HG03342 (cell line): ENCODE results near the gene AATF.

Experiments
- ATAC-seq: cut with Tn5 transposase; IDR thresholded peaks from one replicate; pipeline ENCODE4 v1.9.1; 2021; ENCODE audit warnings: mild to moderate bottlenecking, moderate library complexity; ENCODE audit not compliant: unreplicated experiment

The AATF gene

DNA sequence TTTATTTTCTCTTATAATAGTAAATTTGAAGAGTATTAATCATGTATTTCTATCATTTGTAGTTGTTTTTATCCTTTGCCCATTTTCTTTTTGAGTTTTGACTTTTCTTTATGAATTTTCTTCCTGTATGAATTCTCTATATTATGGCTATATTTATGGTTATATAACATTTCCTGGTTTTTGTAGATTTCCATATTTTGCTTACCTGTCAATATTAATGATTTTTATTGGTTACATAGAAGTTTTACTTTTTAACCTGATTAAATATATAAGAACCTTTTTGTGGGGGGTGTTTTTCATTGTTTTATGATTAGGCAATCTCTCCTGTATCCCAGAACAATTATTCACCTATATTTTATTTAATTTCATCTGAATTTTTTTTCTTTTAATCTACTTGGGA lies 93.2 kb downstream of the AATF start:
- ATAC-seq = no peak

DNA sequence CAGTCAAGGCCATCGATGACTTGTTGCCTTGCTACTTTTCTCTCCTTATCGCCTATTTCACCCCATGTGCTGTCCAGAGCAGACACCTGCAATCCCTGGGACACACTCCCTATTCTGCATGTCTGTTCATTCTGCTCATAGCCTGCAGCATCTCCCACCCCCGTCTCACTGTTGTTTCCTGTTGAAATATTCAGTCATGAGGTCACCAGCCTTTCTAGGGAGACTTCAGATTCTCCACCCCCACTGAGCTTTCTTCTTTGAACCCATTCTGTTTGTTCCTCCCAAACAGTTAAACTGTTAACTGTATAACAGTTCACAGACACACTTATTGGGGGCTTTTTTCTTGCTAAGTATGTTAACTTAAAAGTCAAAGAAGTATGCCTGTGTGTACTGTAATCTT lies 94.4 kb downstream of the AATF start:
- no peak for ATAC-seq

DNA sequence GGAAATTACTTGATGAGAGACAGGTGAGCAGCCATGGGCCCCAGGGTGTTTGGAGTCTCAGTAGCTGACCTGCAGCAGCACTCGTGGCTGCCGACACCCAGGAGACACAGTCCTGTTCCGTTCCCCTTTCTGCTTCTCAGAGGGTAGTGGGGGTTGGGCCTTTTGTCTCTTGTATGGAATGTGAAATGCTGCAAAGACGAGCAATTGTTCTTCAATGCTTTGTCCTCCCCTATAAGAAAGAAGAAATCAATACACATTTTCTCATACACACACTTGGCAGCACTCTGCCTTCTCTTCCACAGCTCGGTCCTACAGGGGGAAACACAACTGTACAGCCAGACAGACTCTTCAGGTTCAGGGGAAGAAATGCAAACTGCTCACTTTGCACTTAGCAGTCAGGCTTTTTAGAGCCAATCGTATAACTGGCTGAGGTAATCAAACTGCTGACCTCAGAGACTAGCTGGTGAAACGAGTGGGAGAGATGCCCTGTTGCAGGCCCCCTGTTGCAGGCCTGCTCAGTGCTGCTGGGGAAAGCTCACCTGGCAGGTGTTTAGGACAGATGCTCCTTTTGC lies 96.7 kb downstream of the AATF start:
- ATAC-seq = no peak

DNA sequence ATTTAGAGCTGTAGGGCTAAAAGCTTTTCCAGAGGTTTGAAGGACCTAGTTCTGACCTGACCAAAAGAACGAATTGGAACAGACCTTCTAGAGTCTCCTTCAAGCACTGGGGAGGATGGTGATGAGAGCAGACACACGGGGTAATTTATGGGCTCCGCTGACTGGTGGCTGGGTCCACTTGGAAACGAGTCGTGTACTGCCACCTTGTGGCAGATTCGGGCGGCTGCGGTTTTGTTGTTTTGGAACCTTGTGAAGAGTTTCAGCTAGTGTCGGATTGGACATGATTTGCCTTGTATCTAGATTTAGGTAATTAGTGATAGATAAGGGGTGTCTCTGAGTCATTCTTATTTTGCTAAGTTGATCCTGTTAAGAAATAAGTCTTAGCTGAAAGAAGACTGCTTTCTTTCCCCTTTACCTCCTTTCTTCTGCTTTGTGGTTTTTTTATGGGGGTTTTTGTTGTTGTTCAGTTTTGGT lies 98.9 kb downstream of the AATF start:
- ATAC-seq = no peak

DNA sequence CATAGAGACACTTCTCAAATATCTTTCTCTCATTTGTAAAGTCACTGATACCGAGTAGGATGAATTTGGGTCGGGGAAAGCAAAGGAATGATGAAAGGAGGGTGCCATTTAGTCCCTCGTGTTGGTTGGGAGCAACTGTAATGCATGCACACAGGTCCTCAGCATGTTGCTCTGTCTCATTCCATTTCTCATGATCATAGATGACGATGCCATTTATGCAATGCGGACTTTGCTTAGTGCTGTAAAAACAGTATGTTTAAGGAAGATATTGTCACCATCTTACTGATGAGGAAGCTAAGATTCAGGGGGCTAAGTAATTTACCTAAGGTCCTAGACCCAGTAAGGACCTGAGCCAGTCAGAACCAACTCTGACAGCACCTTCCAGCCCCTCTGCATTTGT lies 100.1 kb downstream of the AATF start:
- ATAC-seq = no peak

DNA sequence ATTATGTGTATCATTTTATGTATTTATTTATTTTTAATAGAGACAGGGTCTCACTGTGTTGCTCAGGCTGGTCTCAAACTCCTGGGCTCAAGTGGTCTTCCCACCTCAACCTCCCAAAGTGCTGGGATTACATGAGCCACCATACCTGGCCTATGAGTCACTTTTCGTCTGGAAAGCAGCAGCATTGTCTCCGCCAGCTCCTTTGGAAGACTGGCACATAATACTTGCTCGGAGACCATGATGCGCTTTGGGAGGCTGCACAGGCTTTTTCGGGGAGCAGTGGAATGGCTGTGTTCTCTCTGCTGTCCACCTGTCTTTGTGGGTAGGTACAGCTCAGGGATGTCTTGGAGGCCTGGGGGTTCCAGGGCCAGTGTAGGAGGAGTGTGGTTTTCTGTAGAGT lies 102.2 kb downstream of the AATF start:
- ATAC-seq = no peak

DNA sequence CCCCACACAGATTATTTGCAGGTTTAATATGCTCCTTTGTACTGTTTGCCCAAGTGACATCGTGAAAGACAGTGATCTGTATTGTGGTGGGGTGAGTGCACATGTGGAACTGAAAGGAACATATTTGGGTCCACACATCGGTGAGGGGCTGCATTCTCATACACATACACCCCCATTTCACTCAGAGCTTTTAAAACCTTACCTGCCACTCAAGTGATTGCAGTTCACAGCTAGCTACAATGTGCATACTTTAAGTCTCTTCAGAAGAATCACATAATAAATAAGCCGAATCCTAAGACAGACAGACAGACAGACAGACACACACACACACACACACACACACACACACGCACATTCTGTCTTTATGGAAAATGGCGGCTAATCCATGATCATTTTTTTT lies 102.6 kb downstream of the AATF start:
- no peak for ATAC-seq

DNA sequence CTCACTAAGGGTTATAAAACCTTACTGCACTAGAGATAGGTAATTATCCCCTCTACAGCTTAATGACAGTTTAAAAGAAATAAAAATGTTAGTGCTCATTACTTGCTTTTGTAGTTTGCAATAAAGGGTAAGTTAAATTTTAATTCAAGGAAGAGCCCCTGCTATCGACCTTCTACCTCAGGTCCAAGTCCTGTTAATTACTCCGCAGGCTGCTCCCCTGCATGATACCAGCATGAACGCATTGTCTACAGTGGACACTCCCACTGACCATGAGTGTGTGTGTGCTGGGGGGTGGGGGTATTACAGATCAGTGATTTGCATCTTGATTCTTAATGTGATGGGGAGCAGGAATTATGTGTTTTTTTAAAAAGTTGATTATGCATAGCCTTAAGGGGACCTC lies 103.1 kb downstream of the AATF start:
- no peak for ATAC-seq

DNA sequence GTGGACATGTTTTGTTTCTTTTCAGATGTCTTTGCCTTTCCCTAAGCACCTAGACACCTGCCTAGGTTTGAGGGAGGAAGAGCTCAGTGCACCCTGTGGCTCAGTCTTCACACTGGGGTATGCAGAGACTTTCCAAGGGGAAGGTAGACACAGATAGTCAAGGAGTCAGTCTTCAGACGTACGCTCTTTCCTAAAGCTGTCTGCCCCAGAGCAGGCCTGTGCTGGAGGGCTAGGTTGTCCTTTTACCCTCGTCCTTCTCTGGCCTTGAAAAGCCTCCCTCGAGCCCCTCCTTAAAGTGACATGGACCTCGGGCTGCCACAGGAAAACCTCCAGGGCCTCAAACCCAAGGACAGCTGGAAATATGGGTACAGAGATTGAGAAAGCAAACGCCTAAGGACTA lies 103.7 kb downstream of the AATF start:
- no peak for ATAC-seq

DNA sequence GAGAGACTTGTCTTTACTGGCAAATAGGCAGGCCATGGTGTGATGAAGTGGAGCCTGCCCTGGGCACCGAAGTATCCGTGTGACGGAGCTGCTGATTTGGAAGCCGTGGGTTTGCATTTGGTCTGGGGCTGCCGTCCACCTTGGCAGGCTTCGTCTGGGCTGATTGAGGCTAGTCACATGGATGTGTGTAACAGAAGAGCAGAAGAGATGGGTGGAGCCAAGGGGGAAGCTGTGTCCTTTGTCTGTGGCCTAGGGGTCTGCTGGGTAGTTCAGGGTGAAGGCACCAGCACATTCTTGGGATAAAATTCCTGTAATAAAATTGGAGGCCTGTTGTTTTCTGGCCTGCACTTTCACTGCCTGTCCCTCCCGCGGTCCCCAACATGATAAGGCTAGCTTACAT lies 106.1 kb downstream of the AATF start:
- no peak for ATAC-seq

DNA sequence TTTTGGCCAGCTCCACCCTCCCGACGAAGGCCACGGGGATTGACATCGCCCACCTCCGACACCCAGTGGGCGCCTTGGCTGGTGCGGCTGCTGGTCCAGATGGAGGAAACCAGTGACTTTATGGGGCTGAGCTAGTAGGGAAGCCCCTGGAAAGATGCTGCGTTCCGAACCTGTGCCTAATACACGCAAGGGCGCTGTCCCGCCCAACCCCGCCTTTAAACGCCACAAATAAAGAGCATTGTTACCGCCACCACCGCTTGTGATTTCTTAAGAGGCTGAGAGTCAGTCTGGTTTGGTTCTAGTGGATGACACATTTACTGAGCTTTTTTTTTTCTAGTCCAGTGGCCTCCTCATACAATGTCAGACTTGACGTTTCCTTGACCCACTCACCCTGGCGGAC lies 107.9 kb downstream of the AATF start:
- ATAC-seq = no peak

DNA sequence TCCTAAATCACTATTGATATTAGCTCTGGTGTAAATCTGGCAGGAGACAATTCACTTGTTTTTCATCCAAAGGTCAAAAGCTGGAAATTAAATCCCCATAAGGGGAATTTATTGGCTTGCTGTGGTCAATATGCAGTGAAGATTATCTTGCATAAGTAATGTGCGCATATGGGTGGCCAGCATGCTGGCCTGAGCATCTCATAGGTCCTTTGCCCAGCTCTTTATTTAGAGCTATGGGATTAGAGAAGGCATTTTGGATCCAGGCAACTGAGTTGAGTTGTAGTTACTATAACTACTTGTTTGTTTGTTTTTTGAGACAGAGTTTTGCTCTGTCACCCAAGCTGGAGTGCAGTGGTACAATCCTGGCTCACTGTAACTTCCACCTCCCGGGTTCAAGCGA lies 110.7 kb downstream of the AATF start:
- ATAC-seq = no peak

DNA sequence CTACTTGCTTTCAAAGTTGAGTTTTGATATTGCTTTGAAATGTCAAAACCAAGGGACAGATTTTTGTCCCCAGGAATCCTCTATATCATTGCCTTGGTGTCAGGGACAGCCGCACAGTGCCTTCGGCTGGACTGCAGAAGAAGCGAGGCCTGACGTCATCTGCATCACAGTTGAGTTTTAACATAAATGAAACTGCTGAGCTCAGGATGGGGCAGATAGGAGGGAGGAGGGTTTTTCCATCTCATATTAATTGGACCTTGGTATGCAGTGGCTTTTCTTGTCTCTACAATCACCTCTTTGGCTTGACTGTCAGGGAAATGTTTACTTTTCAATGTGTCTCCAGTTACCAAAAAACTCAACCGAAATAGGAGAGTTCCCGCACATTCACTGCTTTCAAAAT lies 111.3 kb downstream of the AATF start:
- ATAC-seq = no peak

DNA sequence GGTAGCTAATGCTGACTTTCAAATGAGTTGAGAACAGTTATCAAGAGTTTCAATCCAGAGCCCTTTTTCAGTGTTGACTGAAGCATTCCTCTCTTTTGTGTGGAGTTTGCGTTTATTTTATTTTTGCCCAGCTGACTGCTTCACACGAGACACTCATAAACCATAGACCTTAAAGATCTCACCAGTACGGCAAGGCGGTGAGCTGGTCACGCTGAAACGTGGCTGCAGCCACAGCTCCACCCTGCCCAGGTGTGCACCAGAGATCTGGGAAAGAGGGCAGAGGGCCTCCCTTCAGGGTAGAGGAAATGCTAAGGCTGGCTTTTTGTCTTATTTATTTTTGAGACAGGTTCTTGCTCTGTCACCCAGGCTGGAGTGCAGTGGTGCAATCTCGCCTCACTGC lies 112.2 kb downstream of the AATF start:
- ATAC-seq = no peak

DNA sequence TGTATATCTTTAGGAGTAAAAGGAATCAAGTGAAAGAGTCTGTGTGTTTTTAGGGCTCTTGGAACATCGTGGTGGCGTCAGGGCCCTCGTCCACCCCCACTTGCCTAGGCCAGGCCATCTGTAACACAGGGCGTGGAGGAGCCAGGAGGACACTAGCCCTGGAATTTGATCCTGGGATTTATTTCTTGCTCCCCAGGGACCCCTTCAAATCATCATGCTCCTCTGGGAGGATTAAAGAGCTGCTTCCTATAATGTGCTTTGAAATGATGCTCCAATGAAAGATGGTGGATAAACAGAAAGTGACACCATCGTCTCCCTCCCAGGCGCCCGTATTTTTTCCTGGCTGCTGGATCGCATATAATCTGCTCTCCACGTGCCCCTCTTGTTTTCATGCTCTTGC lies 113.3 kb downstream of the AATF start:
- ATAC-seq = no peak

DNA sequence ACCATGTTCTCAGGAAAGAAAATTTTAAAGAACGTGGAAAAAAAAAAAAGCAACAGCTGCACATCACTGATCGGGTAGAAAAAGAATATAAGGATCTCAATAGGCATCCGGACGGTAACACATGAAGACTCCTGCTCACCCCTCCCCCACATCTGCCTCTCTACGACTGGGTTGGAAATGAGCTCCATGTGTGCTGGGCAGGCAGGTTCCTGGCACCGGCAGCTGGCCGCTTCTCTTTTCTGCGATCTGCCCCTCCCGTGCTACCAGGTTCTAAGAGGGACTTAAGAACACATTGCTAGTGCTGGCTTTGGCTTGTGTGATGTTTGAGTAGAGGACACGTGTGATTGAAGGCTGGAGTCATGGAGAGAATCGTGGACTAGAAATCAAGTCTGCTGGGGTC lies 115.5 kb downstream of the AATF start:
- no peak for ATAC-seq

DNA sequence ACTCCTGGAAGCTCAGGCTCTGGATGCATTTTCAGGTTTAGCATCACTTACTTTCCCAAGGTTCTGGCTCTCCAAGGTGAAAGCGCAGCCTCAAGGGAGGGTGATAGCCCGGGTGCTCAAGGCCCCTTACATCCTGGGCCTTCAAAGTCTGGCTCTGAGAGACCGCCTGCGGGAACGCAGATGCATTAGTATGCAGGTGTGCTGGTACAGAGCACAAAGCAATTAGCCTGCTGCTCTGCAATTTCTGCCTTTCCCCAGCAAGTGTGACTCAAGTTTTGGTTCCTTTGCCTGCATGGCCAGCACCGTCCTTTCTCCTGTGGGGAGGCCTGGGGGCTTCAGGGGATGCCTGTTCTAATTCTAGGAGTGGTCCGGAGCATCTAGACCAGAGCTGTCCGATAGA lies 116.2 kb downstream of the AATF start:
- no peak for ATAC-seq

DNA sequence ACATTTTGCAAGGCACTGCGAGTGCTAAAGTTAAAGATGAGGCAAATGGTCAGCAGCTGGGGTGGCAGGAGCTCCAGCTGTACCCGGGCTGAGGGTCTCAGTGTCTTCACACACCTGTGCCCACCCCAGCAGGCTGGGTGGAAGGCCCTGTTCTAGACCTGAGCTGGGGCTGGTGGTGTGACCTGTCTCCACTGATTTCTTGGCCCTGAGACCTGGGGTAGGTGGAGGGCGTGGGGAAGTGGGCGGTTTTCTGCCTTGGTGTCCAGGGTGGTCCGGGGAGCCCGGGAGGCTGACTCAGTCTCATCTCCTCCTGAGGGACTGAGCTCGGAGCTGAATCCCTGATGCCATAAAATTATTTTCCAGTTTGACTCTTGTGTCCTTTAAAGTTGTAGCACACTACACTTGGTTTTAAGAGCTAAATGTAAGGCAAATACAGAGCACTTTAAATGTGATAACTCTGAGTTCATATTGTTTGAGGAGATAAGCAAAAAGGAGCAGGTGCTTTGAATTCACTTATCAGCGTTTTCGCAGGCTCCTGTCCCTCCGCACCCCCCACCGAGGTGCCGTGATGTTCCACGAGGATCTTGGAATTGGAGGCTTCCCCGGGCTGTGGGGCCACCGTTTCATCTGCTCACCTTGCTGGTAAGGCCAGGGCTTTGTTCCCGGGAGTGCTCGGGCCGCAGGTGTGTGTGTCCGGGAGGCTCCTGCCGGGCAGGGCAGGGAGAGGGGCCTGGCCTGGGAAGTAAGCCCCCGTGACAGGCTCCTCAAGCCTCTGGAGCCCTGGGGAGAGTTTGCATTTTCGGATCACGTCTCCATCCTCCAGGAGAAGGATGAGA lies 117.0 kb downstream of the AATF start:
- no peak for ATAC-seq

DNA sequence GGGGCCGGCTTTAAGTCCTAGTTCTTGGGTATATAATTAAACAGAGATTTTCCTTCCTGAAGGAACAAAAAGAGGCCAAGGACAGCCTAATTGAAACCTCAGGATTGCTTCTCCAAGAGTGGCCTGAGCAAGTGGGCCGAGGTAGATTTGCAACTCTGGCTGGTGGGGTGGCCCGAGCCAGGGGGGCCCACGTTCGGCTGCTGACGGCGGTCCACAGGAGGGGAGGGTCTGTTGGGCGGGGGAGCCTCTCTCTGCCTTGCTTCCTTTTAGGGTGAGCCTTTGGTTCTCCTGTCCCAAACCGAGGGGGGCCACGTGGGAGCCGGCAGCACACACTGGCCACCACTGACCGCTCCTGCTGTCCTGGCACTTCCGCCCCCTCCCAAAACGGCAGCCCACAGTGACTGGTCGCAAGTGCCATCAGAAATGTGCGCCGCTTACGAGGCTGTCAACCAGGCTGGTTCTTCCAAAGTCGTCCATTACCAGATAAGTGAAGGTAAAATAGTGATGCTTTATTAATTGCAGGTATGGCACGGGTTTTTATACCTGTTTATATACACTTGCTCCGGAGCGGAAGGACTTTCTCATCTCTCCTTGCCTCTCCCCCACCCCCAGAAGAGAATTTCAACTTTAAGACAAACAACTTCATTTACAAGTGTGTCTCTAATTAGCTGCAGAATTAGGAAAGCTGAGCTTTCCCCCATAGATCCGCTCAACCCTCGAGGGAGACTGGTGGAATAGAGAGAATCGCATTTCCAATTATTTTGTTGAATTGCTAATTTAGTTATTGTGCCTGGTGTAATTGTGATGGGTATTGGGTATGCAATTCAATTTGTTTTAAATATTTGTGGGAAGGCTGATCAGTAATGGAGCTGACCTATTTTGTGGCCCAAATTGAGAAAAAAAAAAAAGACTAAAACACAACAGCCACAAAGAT lies 117.8 kb downstream of the AATF start:
- ATAC-seq = no peak

DNA sequence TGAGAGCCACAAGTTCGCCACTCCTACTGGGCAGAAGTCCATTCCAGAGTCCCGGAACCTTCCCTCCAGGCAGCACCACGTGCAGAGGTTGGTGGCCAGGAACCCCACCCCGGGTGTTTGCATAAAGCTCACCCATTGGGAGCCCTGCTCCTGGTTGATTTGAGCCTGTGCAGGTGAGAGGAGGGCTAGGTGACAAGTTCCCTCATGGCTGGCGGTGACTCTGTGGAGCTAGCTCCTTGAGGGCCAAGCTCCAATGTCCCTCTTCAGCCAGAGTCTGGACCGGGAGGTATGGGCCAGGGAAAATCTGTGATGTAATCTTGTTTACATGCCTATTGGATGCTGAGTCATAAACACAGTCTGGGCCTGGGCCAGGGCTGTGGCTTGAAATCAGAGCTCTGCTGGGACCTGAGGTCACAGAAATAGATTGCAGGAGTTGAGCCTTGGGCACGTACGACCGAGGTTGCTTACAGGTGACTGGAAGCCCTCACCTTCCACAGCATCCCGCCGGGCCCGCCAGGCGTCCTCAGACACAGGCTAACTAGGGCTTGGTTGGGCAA lies 118.9 kb downstream of the AATF start:
- no peak for ATAC-seq

DNA sequence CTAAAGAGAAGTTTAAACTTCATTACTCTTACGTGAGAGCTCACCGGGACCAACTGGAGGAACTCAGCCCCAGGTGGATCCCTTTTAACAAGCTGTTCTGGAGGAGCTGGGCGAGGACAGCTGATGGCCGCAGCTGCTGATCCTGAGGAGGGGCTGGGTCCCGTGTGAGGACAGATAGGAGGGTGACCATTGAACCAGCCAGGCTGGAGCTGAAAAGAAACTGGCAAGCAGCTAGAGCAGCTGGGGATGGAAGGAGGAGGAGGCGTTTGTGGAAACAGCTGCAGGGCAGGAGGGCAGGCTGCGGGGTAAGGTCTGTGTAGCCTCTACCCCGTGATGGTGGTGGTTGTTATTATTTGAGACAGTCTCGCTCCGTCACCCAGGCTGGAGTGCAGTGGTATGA lies 119.5 kb downstream of the AATF start:
- ATAC-seq = no peak
